HFFc6 (cell line): ENCODE measurements around the gene FSIP2. TPM values are rescaled to one million over a fixed set of nuclear protein-coding genes. Genes with fewer than 3 reads are reported as not detected.

Experiments
- DNase-seq: peaks from one replicate; pipeline ENCODE4 v3.0.0-alpha.2; 2018
- H3K27ac Mint-ChIP-seq: 2 replicates; pipeline ENCODE4 v1.8.0; 2020; ENCODE audit warnings: mild to moderate bottlenecking, mixed read lengths
- H3K27me3 Mint-ChIP-seq: 2 replicates; pipeline ENCODE4 v1.8.0; 2021; ENCODE audit warnings: mild to moderate bottlenecking, moderate library complexity, mixed read lengths; ENCODE audit not compliant: insufficient read depth
- H3K36me3 Mint-ChIP-seq: 2 replicates; pipeline ENCODE4 v1.8.0; 2021; ENCODE audit warnings: low read depth, mixed read lengths
- H3K4me1 Mint-ChIP-seq: 2 replicates; pipeline ENCODE4 v1.8.0; 2020; ENCODE audit warnings: low read depth, mixed read lengths
- H3K4me3 Mint-ChIP-seq: 2 replicates; pipeline ENCODE4 v1.8.0; 2020; ENCODE audit warnings: mild to moderate bottlenecking, moderate library complexity, mixed read lengths
- H3K9me3 Mint-ChIP-seq: 2 replicates; pipeline ENCODE4 v1.8.0; 2020; ENCODE audit warnings: mild to moderate bottlenecking, mixed read lengths
- CTCF ChIP-seq: fragments of 200-600 bp; sonication (generic); IDR thresholded peaks from 2 replicates; pipeline ENCODE4 v1.5.0; 2021; ENCODE audit warnings: antibody characterized with exemption, mild to moderate bottlenecking
- total RNA-seq, 6 experiments: library from RNA; stranded (reverse); fragmentation: NEBNext Ultra II Directional; extraction: Animal tissue kit (Norgen Biotek cat#: 25700); gene quantifications; 2 replicates in 1 of 6; 3 replicates in 5 of 6; pipeline ENCODE4 v1.2.3, GENCODE V29; 2021

FSIP2 gene
- total RNA-seq, 6 experiments from 2014 or later = under 0.01 to 0.05 TPM; not detected in 4

- H3K36me3 Mint-ChIP-seq = peaks cover 2% of the 10 kb centered on the region; the same call in 1 of the 2 replicates
- no peaks in the 10 kb centered on the region for H3K27me3 Mint-ChIP-seq
- TF ChIP-seq CTCF = no peak
- H3K9me3 Mint-ChIP-seq = peaks cover 50% of the 10 kb centered on the region
- no peak for DNase-seq
- no peak overlapping the region for H3K4me3 Mint-ChIP-seq
- H3K4me1 Mint-ChIP-seq = no peaks in the 10 kb centered on the region
- no peak overlapping the region for H3K27ac Mint-ChIP-seq
Observed at GRCh38 chr2:185876234-185876633, 137.6 kb downstream of the FSIP2 start.

- TF ChIP-seq CTCF = no peak
- Mint-ChIP-seq H3K27ac (no peak overlapping the region), H3K36me3 (peaks cover 7% of the 10 kb centered on the region; the same call in 1 of the 2 replicates), H3K9me3 (peaks cover 64% of the 10 kb centered on the region), H3K4me3 (no peak overlapping the region), H3K27me3 (no peaks in the 10 kb centered on the region), H3K4me1 (no peaks in the 10 kb centered on the region)
- no peak for DNase-seq
Observed at GRCh38 chr2:185880396-185880795, 141.8 kb downstream of the FSIP2 start.
